IMR-90 (cell line): ENCODE results near the gene RAC3. TPM values are rescaled to one million over a fixed set of nuclear protein-coding genes. Genes with fewer than 3 reads are reported as not detected.

ENCODE experiments used
- ATAC-seq: fragments of 200-7000 bp; cut with Tn5 transposase; 2 replicates; pipeline ENCODE4 v1.9.1; 2020; ENCODE audit warnings: low read depth, mild to moderate bottlenecking, moderate library complexity
- BruUV-seq: library from RNA; stranded (reverse); fragments of 400-500 nt; replicated peaks from 2 replicates; lab custom pipeline; 2021; lab: Mats Ljungman, UMichigan
- CTCF ChIA-PET: fragments of 300-600 bp; formaldehyde crosslinking; extraction: SDS; loops from one replicate; lab custom pipeline; 2021; ENCODE audit warnings: antibody characterized with exemption; lab: Yijun Ruan, JAX
- POLR2A ChIA-PET: fragments of 300-600 bp; sonication (Branson Sonifier 250); formaldehyde crosslinking; loops from one replicate; lab custom pipeline; 2022; ENCODE audit warnings: antibody characterized with exemption; ENCODE audit not compliant: unreplicated experiment; lab: Charles Lee
- DNase-seq: peaks from one replicate; pipeline ENCODE4 v3.0.0; 2013
- H2AFZ ChIP-seq: replicated peaks from 2 replicates; pipeline ENCODE3; 2013; ENCODE audit warnings: low read length, mild to moderate bottlenecking; ENCODE audit not compliant: poor library complexity
- H2AK5ac ChIP-seq: 2 replicates; pipeline ENCODE4 v1.6.1; 2013; ENCODE audit warnings: low read depth, low read length, inconsistent platforms
- H2AK9ac ChIP-seq: replicated peaks from 2 replicates; pipeline ENCODE3; 2013; ENCODE audit warnings: mild to moderate bottlenecking, low read depth, low read length, moderate library complexity; ENCODE audit not compliant: poor library complexity
- H2BK120ac ChIP-seq: 2 replicates; pipeline ENCODE4 v1.6.1; 2013; ENCODE audit warnings: low read depth, low read length, inconsistent platforms
- H2BK15ac ChIP-seq: 3 replicates; pipeline ENCODE4 v1.6.1; 2013; ENCODE audit warnings: low read depth, low read length, inconsistent platforms
- H2BK20ac ChIP-seq: 2 replicates; pipeline ENCODE4 v1.6.1; 2013; ENCODE audit warnings: low read depth, mild to moderate bottlenecking, inconsistent platforms, low read length, moderate library complexity
- H2BK5ac ChIP-seq: 2 replicates; pipeline ENCODE4 v1.6.1; 2013; ENCODE audit warnings: mild to moderate bottlenecking, low read depth, low read length, inconsistent platforms; ENCODE audit not compliant: poor library complexity, severe bottlenecking
- H3K14ac ChIP-seq: replicated peaks from 2 replicates; pipeline ENCODE4 v1.6.1; 2013; ENCODE audit warnings: low read depth, low read length, inconsistent platforms
- H3K18ac ChIP-seq: 2 replicates; pipeline ENCODE4 v1.6.1; 2013; ENCODE audit warnings: low read depth, low read length, control low read depth
- H3K23ac ChIP-seq: 2 replicates; pipeline ENCODE4 v1.6.1; 2013; ENCODE audit warnings: low read depth, low read length, inconsistent platforms
- H3K27ac ChIP-seq: 2 replicates; pipeline ENCODE4 v1.5.1; 2013; ENCODE audit warnings: mild to moderate bottlenecking, control low read depth, low read length; ENCODE audit not compliant: insufficient read depth
- H3K27me3 ChIP-seq: 2 replicates; pipeline ENCODE4 v1.6.1; 2013; ENCODE audit warnings: low read length; ENCODE audit not compliant: control insufficient read depth, insufficient read depth
- H3K36me3 ChIP-seq: 2 replicates; pipeline ENCODE4 v1.6.1; 2013; ENCODE audit warnings: low read length, mixed read lengths; ENCODE audit not compliant: control insufficient read depth, insufficient read depth
- H3K4ac ChIP-seq: 2 replicates; pipeline ENCODE4 v1.6.1; 2013; ENCODE audit warnings: low read depth, low read length, inconsistent platforms
- H3K4me1 ChIP-seq: 2 replicates; pipeline ENCODE4 v1.6.1; 2013; ENCODE audit warnings: low read length, mixed read lengths; ENCODE audit not compliant: control insufficient read depth, insufficient read depth
- H3K4me2 ChIP-seq: 2 replicates; pipeline ENCODE4 v1.6.1; 2013; ENCODE audit warnings: low read depth, mild to moderate bottlenecking, control low read depth, low read length, moderate library complexity
- H3K4me3 ChIP-seq: 2 replicates; pipeline ENCODE4 v1.5.1; 2013; ENCODE audit warnings: low read depth, mild to moderate bottlenecking, control low read depth, low read length, moderate library complexity; ENCODE audit not compliant: insufficient read depth
- H3K56ac ChIP-seq: 2 replicates; pipeline ENCODE4 v1.6.1; 2013; ENCODE audit warnings: low read length, inconsistent platforms; ENCODE audit not compliant: insufficient read depth; ENCODE audit errors: extremely low read depth
- H3K79me1 ChIP-seq, 2 experiments: 2 replicates each; pipeline ENCODE4 v1.6.1; 2013; ENCODE audit warnings: low read length in 2 of 2, inconsistent platforms in 1 of 2, low read depth in 1 of 2
- H3K9ac ChIP-seq: 2 replicates; pipeline ENCODE4 v1.6.1; 2013; ENCODE audit warnings: low read depth, low read length, control low read depth
- H3K9me1 ChIP-seq: 2 replicates; pipeline ENCODE4 v1.6.1; 2013; ENCODE audit warnings: low read length, inconsistent platforms; ENCODE audit not compliant: insufficient read depth
- H3K9me3 ChIP-seq: 2 replicates; pipeline ENCODE4 v1.6.1; 2013; ENCODE audit warnings: low read length; ENCODE audit not compliant: control insufficient read depth, insufficient read depth
- H4K20me1 ChIP-seq: 2 replicates; pipeline ENCODE4 v1.6.1; 2013; ENCODE audit warnings: low read length, inconsistent platforms; ENCODE audit not compliant: insufficient read depth
- H4K5ac ChIP-seq: 2 replicates; pipeline ENCODE4 v1.6.1; 2013; ENCODE audit warnings: mild to moderate bottlenecking, low read depth, low read length, control low read depth
- H4K8ac ChIP-seq, 2 experiments: 2 replicates each; pipeline ENCODE4 v1.6.1; 2013; ENCODE audit warnings: low read depth in 2 of 2, low read length in 2 of 2, control low read depth in 1 of 2, inconsistent platforms in 1 of 2
- H4K91ac ChIP-seq: 2 replicates; pipeline ENCODE4 v1.6.1; 2013; ENCODE audit warnings: low read depth, low read length, inconsistent platforms; ENCODE audit not compliant: insufficient read depth
- BHLHE40 ChIP-seq: fragments of 150-350 bp; IDR thresholded peaks from 2 replicates; pipeline ENCODE4 v1.6.1; 2016; ENCODE audit warnings: mild to moderate bottlenecking, low read depth, low read length
- NFE2L2 ChIP-seq: fragments of 150-350 bp; IDR thresholded peaks from 2 replicates; pipeline ENCODE4 v1.6.1; 2016; ENCODE audit warnings: low read depth, mild to moderate bottlenecking, low read length
- POLR2A ChIP-seq: IDR thresholded peaks from 2 replicates; pipeline ENCODE4 v1.6.1; 2012; ENCODE audit warnings: mild to moderate bottlenecking, low read depth, low read length
- USF2 ChIP-seq: fragments of 150-350 bp; IDR thresholded peaks from 2 replicates; pipeline ENCODE4 v1.6.1; 2017; ENCODE audit warnings: mild to moderate bottlenecking, antibody characterized with exemption, low read length, low read depth
- WGBS, 2 experiments: methylation state at CpG; one replicate each; pipeline versions ENCODE4 v1.1.5 to v1.1.7; 2013; ENCODE audit warnings: missing lambda C conversion rate in 2 of 2; ENCODE audit not compliant: insufficient read length in 1 of 2; ENCODE audit errors: extremely low coverage in 2 of 2; 5-methylcytosine and 5-hydroxymethylcytosine counted together
- dilution Hi-C: fragments of 300-500 bp; cut with HindIII; formaldehyde crosslinking; loops from one replicate; pipeline ENCODE4 v1.14.3; 2018; ENCODE audit warnings: low sequenced_read_pairs; ENCODE audit not compliant: unreplicated experiment
- in situ Hi-C: fragments of 300-500 bp; cut with MboI; formaldehyde crosslinking; loops from 3 replicates; pipeline ENCODE4 v1.14.3; 2019; ENCODE audit warnings: low sequenced_read_pairs, inconsistent platforms, mixed read lengths
- intact Hi-C: fragments of 100-400 bp; cut with micrococcal nuclease; formaldehyde crosslinking; loops from 2 replicates; pipeline ENCODE4 v1.10.0; 2022
- polyA plus RNA-seq, 3 experiments: library from polyadenylated mRNA; depleted of rRNA; stranded (reverse); fragments of >200 nt; gene quantifications; 2 replicates each; pipeline ENCODE4 v1.2.3, GENCODE V29; 2012; ENCODE audit warnings: low replicate concordance in 1 of 3
- total RNA-seq: library from RNA; depleted of rRNA; stranded (reverse); fragments of >200 nt; gene quantifications from 2 replicates; pipeline ENCODE4 v1.2.3, GENCODE V29; 2012

The RAC3 gene
- total and polyA plus RNA-seq, 2 of the 4 experiments (the other 2 are of a cell fraction): 5.7 to 23.4 TPM

GRCh38 chr17:82016061-82016874, 15.2 kb upstream of the RAC3 start:
- peaks cover 0 to 21% of the 10 kb centered on the region in 2 experiments; a peak in 2 of 4 replicates for H3K79me1 ChIP-seq
- H4K91ac ChIP-seq: no peak overlapping the region
- H2BK15ac ChIP-seq: no peak overlapping the region
- H3K23ac ChIP-seq: no peak overlapping the region
- no peak overlapping the region for H3K56ac ChIP-seq
- no peaks in the 10 kb centered on the region for H3K27me3 ChIP-seq
- ATAC-seq: no peak
- no peak overlapping the region for H4K8ac ChIP-seq
- H3K9ac ChIP-seq: no peak overlapping the region
- 81% methylated on average over 11 of the region's 28 CpGs; no CpG with 5 or more reads in 1 of the 2 experiments for WGBS, 2 experiments
- no peaks in the 10 kb centered on the region for H3K9me3 ChIP-seq
- no TSS peak for BruUV-seq
- no peak overlapping the region for H3K18ac ChIP-seq
- peaks cover 10% of the 10 kb centered on the region; the same call in 1 of the 2 replicates for H3K36me3 ChIP-seq
- in situ Hi-C loops: loop anchor here (5.0 kb wide), 1 partner anchor 49 kb away; no protein-coding TSS in a partner anchor
- CTCF ChIA-PET: no interaction called here
- H2AK9ac ChIP-seq: no peak overlapping the region
- no peak overlapping the region for H3K4me2 ChIP-seq
- no peak overlapping the region for H2AFZ ChIP-seq
- H2BK120ac ChIP-seq: no peak overlapping the region
- no peak overlapping the region for H3K4me3 ChIP-seq
- no peak for DNase-seq
- no peak overlapping the region for H2AK5ac ChIP-seq
- no peaks in the 10 kb centered on the region for H3K9me1 ChIP-seq
- H3K4me1 ChIP-seq: 0 out of 2 replicates have a peak, but pooled peaks cover under 1% of the 10 kb centered on the region
- no peak overlapping the region for H3K27ac ChIP-seq
- dilution Hi-C loops: no loop called here
- H4K20me1 ChIP-seq: peaks cover 14% of the 10 kb centered on the region
- no peak overlapping the region for H4K5ac ChIP-seq
- TF ChIP-seq USF2 (no peak), BHLHE40 (no peak), POLR2A (no peak), NFE2L2 (no peak)
- H3K14ac ChIP-seq: no peak overlapping the region
- POLR2A ChIA-PET: no interaction called here
- no peak overlapping the region for H2BK5ac ChIP-seq
- intact Hi-C loops: no loop called here
- no peak overlapping the region for H3K4ac ChIP-seq
- H2BK20ac ChIP-seq: no peak overlapping the region
